Activated naive CD4-positive, alpha-beta T cell treated with anti-CD3 and anti-CD28 coated beads, Interleukin-2, amount 50 U/mL, for 72 hours (primary cell): ENCODE data around the gene OSR1. TPM values are rescaled to one million over a fixed set of nuclear protein-coding genes. Genes with fewer than 3 reads are reported as not detected.
A peak's percentile ranks its signal among the peaks of the same experiment; 100 is the strongest.

ENCODE experiments used
- ATAC-seq, 2 donors: fragments of 150-1000 bp; cut with Tn5 transposase; 2 replicates each; pipeline ENCODE4 v1.10.0; 2021; ENCODE audit warnings: mild to moderate bottlenecking in 2 of 2, moderate library complexity in 2 of 2
- DNase-seq, 2 donors: peaks; one replicate each; pipeline ENCODE4 v3.0.0; 2021 to 2022; ENCODE audit warnings: low spot score in 2 of 2
- H3K27ac Mint-ChIP-seq, 2 donors: one replicate each; pipeline ENCODE4 v1.8.0; 2022; ENCODE audit warnings: mild to moderate bottlenecking in 2 of 2, mixed read lengths in 2 of 2
- H3K36me3 Mint-ChIP-seq, 2 donors: one replicate each; pipeline ENCODE4 v1.8.0; 2022; ENCODE audit warnings: mixed read lengths in 2 of 2
- H3K9me3 Mint-ChIP-seq, 2 donors: one replicate each; pipeline ENCODE4 v1.8.0; 2022; ENCODE audit warnings: mixed read lengths in 2 of 2
- total RNA-seq, 2 donors: library from RNA; stranded (reverse); gene quantifications; one replicate each; pipeline ENCODE4 v1.2.3, GENCODE V29; 2022

Gene OSR1
- total RNA-seq, 2 donors from 2014 or later, result not detected

DNA sequence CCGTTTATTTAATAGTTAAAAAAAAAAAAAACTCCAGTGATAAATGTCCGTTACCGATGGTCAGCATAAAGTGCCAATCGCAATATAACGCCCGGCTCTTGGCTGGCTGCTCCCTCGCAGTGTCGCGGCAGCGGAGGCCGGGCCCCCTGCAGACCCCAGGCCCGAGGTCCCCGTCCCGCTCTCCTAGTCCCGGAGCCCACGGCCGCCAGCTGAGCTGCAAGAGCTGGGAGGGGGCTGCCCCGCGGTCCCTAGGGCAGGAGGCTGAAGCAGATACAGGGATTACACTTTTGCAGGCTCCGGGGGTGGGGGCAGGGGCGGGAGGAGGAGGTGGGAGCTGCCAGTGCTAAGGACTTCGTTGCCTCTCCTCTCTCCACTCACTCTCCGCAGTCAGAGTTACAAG lies 6.9 kb downstream of the OSR1 start:
- DNase-seq, result no peak
- no peak overlapping the region for H3K27ac Mint-ChIP-seq
- ATAC-seq, result no peak
- no peaks in the 10 kb centered on the region for H3K9me3 Mint-ChIP-seq
- H3K36me3 Mint-ChIP-seq, result peaks cover 16 to 44% of the 10 kb centered on the region in 2 donors

DNA sequence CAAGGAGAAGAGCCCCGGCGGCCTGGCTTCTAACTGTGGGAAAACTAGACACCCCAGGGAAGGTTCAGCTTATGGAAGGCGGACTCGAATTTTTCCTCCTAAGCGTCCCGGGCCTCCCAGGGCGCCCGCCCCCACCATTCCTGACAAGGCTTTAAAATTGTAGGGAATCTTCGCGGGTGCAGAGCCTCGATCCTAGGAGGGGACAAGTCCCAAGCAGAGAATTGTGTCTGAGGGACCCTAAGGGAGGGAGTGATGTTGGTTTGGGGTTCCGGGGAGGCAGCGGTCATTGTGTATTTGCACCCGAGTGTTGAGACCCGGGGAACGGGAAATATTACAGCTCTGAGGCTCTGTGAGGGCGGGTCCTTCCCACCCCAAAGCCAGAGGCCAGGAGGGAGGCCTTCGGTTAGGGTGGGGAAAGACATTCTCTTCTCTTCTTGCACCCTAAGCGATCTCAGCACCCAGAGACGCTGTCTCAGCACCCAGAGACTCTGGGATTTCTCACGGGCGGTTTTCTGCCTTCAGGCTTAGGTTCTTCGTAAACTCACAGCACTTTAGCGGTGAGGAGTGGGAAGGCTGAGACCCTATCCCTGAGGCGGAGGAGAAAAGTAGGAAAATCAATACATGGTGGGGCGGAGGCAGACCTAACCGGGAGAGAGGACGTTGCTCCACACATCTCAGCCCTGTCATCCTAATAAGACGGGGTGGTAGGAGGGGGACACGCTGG lies 7.6 kb downstream of the OSR1 start:
- peak overlapping the region in 1 of 2 donors; percentile 56 for H3K27ac Mint-ChIP-seq
- DNase-seq, result no peak
- H3K9me3 Mint-ChIP-seq, result no peaks in the 10 kb centered on the region
- no peak for ATAC-seq
- peaks cover 16 to 41% of the 10 kb centered on the region in 2 donors for H3K36me3 Mint-ChIP-seq

DNA sequence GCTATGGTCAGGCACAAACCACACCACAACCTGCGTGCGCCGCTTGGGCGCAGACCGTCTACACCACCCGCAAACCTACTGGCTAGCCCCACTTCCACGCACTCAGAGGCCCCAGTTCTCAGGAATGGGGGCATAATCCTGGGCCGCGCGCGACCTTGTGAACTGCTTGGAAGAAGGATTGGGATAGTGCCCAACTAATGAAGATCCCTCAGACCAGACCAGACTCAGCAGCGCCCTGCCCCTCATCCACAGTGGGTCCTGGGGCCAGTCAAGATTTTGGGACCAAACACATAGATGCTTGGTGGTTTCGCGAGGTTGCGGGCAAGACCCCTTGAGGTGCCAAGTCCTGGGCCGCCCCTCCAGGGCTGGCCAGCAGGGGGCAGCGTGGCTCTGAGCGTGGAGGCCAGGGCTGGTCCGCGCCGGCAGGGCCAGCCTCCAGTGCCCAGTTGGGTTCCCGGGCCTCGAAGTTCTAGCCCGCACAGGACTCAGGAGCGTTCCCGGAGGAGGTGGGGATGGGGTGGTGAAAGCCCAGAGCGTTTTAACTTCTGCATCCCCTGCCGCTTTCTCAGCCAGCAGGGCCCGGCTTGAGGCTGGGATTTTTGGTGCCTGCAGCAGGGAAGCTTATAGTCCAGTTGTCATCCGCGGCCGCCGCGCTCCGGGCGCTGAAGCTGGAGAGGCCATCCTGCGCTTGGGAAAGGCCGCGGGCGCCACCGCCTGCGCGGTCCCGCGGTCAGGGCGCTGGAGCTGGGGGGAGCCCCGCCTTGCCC lies 8.3 kb downstream of the OSR1 start:
- H3K9me3 Mint-ChIP-seq, result no peaks in the 10 kb centered on the region
- H3K36me3 Mint-ChIP-seq, result peaks cover 16 to 35% of the 10 kb centered on the region in 2 donors
- ATAC-seq (peak; percentile 27 to 38), DNase-seq (peak in 1 of 2 donors; percentile 79)
- no peak overlapping the region for H3K27ac Mint-ChIP-seq

DNA sequence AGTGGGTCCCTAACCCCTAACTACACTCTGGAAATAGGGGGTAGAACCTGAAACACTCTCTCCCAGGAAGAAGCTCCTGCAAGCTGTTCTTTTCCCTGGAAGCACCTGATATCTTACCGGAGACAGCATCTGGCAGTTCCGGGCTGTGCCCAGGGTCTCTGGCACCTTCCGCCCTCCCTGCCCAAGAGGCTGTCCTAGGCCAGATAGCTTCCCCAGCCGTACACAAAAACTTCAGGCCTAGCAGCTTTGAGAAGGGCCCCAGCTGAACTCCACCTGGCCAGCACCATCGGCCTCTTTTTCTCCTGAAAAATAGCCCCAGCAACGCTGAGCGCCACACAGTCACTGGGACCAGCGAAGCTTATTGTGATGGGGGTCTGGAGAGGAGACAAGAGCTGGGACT lies 9.7 kb downstream of the OSR1 start:
- no peak for ATAC-seq
- no peak for DNase-seq
- no peaks in the 10 kb centered on the region for H3K9me3 Mint-ChIP-seq
- peak overlapping the region; percentile 97 to 99 for H3K27ac Mint-ChIP-seq
- peaks cover 16 to 24% of the 10 kb centered on the region in 2 donors for H3K36me3 Mint-ChIP-seq

GRCh38 chr2:19347619-19348562 lies 10.5 kb downstream of the OSR1 start:
- DNase-seq, result peak; percentile 96 to 97
- Mint-ChIP-seq H3K36me3 (peaks cover 10 to 17% of the 10 kb centered on the region in 2 donors), H3K27ac (peak overlapping the region; percentile 97 to 99), H3K9me3 (no peaks in the 10 kb centered on the region)
- ATAC-seq, result peak; percentile 88 to 91

- H3K9me3 Mint-ChIP-seq, result no peaks in the 10 kb centered on the region
- no peak for DNase-seq
- H3K27ac Mint-ChIP-seq, result peak overlapping the region; percentile 97 to 99
- H3K36me3 Mint-ChIP-seq, result peaks cover 10 to 17% of the 10 kb centered on the region in 2 donors
- peak in 1 of 2 donors; percentile 10 for ATAC-seq
Observed at GRCh38 chr2:19346983-19347618, 11.3 kb downstream of the OSR1 start.

- H3K9me3 Mint-ChIP-seq, result no peaks in the 10 kb centered on the region
- H3K36me3 Mint-ChIP-seq, result no peaks in the 10 kb centered on the region
- no peak overlapping the region for H3K27ac Mint-ChIP-seq
- DNase-seq (no peak), ATAC-seq (no peak)
Observed at GRCh38 chr2:19337742-19338141, 20.7 kb downstream of the OSR1 start.

GRCh38 chr2:19337202-19337601 lies 21.2 kb downstream of the OSR1 start:
- Mint-ChIP-seq H3K27ac (no peak overlapping the region), H3K9me3 (no peaks in the 10 kb centered on the region), H3K36me3 (no peaks in the 10 kb centered on the region)
- ATAC-seq (no peak), DNase-seq (no peak)

- no peak for ATAC-seq
- Mint-ChIP-seq H3K9me3 (no peaks in the 10 kb centered on the region), H3K27ac (no peak overlapping the region), H3K36me3 (no peaks in the 10 kb centered on the region)
- no peak for DNase-seq
Observed at GRCh38 chr2:19336781-19337180, 21.6 kb downstream of the OSR1 start.

DNA sequence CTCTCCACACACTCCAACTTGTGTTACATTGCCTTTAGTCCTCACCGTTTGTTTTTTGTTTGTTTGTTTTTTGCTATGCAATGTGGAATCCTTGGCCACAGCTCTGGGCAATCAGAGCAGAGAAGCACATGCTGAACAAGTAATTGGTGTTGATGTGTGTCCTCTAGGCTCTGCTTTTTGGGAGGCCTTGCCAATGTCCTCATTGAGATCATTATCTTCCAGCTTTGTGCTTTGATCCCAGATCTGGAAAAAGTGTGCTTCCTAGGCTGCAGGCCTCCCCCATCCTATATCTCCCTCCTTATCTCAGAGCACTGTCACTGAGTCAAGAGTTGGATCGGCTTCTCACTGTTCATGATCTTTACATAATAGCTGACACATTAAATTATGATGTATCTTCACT lies 25.9 kb downstream of the OSR1 start:
- DNase-seq (no peak), ATAC-seq (no peak)
- Mint-ChIP-seq H3K27ac (no peak overlapping the region), H3K36me3 (no peaks in the 10 kb centered on the region), H3K9me3 (no peaks in the 10 kb centered on the region)

- no peak for ATAC-seq
- no peaks in the 10 kb centered on the region for H3K36me3 Mint-ChIP-seq
- H3K9me3 Mint-ChIP-seq, result no peaks in the 10 kb centered on the region
- H3K27ac Mint-ChIP-seq, result no peak overlapping the region
- no peak for DNase-seq
Observed at GRCh38 chr2:19331450-19331849, 27.0 kb downstream of the OSR1 start.

DNA sequence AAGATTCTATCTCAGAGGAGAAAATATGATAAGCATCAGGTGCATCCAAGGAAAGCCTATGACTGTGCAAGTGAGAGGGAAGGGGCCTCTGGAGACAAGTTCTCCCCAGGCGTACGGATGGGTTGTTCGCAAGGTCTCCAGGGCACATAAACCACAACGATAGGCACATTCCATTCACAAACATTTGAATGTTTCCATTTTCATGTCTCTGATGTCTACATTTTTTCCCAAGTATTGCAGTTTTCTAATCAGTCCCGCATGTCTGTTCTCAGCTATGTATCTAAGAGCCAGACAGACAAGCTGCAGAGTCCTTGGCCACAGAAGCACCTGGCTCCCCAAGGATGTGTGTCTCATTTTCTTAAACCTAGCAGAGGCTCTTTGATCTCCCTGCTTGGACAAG lies 28.0 kb downstream of the OSR1 start:
- ATAC-seq (no peak), DNase-seq (no peak)
- no peaks in the 10 kb centered on the region for H3K36me3 Mint-ChIP-seq
- H3K9me3 Mint-ChIP-seq, result no peaks in the 10 kb centered on the region
- no peak overlapping the region for H3K27ac Mint-ChIP-seq

DNA sequence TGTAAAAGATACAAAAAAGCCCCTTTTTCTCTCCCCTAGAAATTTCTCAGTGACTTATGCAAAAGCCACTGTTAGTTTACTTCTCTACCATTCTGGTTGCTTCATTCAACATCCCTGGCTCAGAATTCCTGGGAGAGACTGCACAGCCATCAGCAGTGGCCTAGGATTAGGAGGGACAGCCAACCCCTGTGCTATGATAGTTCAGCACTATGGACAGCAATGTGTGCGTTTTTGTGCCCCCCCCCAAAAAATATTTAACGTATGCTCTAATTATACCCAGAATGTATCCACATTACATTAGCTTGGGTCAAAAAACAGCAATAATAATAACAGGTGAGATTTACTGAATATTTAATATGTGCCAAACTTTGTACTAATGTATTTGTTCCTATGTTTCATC lies 29.0 kb downstream of the OSR1 start:
- DNase-seq (no peak), ATAC-seq (no peak)
- Mint-ChIP-seq H3K36me3 (peaks cover 0 to 5% of the 10 kb centered on the region in 2 donors), H3K9me3 (no peaks in the 10 kb centered on the region), H3K27ac (no peak overlapping the region)

- ATAC-seq, result no peak
- Mint-ChIP-seq H3K9me3 (no peaks in the 10 kb centered on the region), H3K27ac (no peak overlapping the region)
Observed at GRCh38 chr2:19327496-19327895, 30.9 kb downstream of the OSR1 start.

GRCh38 chr2:19321946-19322345 lies 36.5 kb downstream of the OSR1 start:
- peaks cover 0 to 26% of the 10 kb centered on the region in 2 donors for H3K36me3 Mint-ChIP-seq
- DNase-seq (no peak), ATAC-seq (no peak)
- H3K9me3 Mint-ChIP-seq, result peaks cover 0 to 3% of the 10 kb centered on the region in 2 donors
- no peak overlapping the region for H3K27ac Mint-ChIP-seq

More at GRCh38 chr2:19327496-19327895, 30.9 kb downstream of the OSR1 start:
- DNase-seq, result no peak
- H3K36me3 Mint-ChIP-seq, result peaks cover 0 to 15% of the 10 kb centered on the region in 2 donors

DNA sequence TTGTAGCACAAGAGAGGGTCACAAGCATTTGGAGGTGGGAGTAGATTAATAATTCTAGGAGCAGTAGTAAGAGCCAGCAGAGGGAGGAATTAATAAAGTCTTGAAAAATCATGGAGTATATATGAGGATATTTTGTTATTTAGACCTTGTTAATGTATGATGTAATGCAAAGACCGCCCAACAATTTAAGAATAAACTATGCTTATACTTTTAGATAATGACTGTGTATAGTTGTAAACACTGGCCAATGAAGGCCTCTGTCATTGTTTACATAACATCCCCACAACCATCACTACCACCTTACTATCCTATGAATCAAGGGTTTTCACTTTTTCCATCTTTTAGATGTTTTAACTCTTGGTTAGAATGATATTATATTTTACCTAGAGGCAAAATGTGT lies 37.6 kb downstream of the OSR1 start:
- no peak for DNase-seq
- H3K36me3 Mint-ChIP-seq, result peaks cover 0 to 26% of the 10 kb centered on the region in 2 donors
- no peak for ATAC-seq
- peaks cover 0 to 3% of the 10 kb centered on the region in 2 donors for H3K9me3 Mint-ChIP-seq
- H3K27ac Mint-ChIP-seq, result no peak overlapping the region
